WERI-Rb-1 (cell line): ENCODE data around the gene MEP1B.

ENCODE experiments used
- DNase-seq: peaks from one replicate; pipeline ENCODE4 v3.0.0-alpha.2; 2020
- H3K27ac ChIP-seq: fragments of 250-450 bp; sonication (Bioruptor Pico); 2 replicates; pipeline ENCODE4 v1.5.1; 2020; ENCODE audit warnings: mild to moderate bottlenecking, moderate library complexity
- H3K27me3 ChIP-seq: fragments of 250-450 bp; sonication (Bioruptor Pico); 2 replicates; pipeline ENCODE4 v1.5.1; 2021; ENCODE audit warnings: mild to moderate bottlenecking, low read depth, moderate library complexity; ENCODE audit not compliant: insufficient read depth, severe bottlenecking
- H3K36me3 ChIP-seq: fragments of 250-450 bp; sonication (Bioruptor Pico); 2 replicates; pipeline ENCODE4 v1.5.1; 2020; ENCODE audit warnings: mild to moderate bottlenecking, moderate library complexity
- H3K4me3 ChIP-seq: 2 replicates; pipeline ENCODE4 v1.5.1; 2011; ENCODE audit warnings: low read depth, mild to moderate bottlenecking, control low read depth, low read length
- H3K9me3 ChIP-seq: fragments of 250-450 bp; sonication (Bioruptor Pico); 2 replicates; pipeline ENCODE4 v1.5.1; 2021; ENCODE audit warnings: mild to moderate bottlenecking, moderate library complexity; ENCODE audit not compliant: severe bottlenecking
- CTCF ChIP-seq: IDR thresholded peaks from 2 replicates; pipeline ENCODE4 v1.5.1; 2011; ENCODE audit warnings: low read depth, mild to moderate bottlenecking, control low read depth, inconsistent platforms, low read length

Gene MEP1B

GRCh38 chr18:32189790-32190189 is at the start of gene MEP1B:
Gene MEP1B, plus strand, starts transcription at chr18:32190039. Its CDS starts 32 bp downstream, at chr18:32190071.
- no peak for DNase-seq
- peaks cover 28% of the 10 kb centered on the region for H3K27me3 ChIP-seq
- no peak within 1 kb of the TSS for H3K27ac ChIP-seq
- TF ChIP-seq CTCF: no peak
- no peak within 1 kb of the TSS for H3K4me3 ChIP-seq
- no peaks in the 10 kb centered on the region for H3K36me3 ChIP-seq
- no peaks in the 10 kb centered on the region for H3K9me3 ChIP-seq

- Histone ChIP-seq H3K4me3 (no peak overlapping the region), H3K27ac (no peak overlapping the region), H3K36me3 (no peaks in the 10 kb centered on the region), H3K9me3 (no peaks in the 10 kb centered on the region), H3K27me3 (no peaks in the 10 kb centered on the region)
- DNase-seq: no peak
- TF ChIP-seq CTCF: no peak
Measured at GRCh38 chr18:32148185-32148870, 41.5 kb upstream of the MEP1B start.

- DNase-seq: no peak
- Histone ChIP-seq H3K36me3 (no peaks in the 10 kb centered on the region), H3K4me3 (no peak overlapping the region), H3K27ac (no peak overlapping the region), H3K9me3 (no peaks in the 10 kb centered on the region), H3K27me3 (peaks cover 10% of the 10 kb centered on the region)
- no peak for TF ChIP-seq CTCF
Measured at GRCh38 chr18:32152705-32153448, 37.0 kb upstream of the MEP1B start.

GRCh38 chr18:32156855-32157254 is 33.0 kb upstream of the MEP1B start:
- Histone ChIP-seq H3K36me3 (no peaks in the 10 kb centered on the region), H3K4me3 (no peak overlapping the region), H3K9me3 (no peaks in the 10 kb centered on the region), H3K27me3 (peaks cover 31% of the 10 kb centered on the region), H3K27ac (no peak overlapping the region)
- no peak for TF ChIP-seq CTCF
- DNase-seq: no peak

- no peak for TF ChIP-seq CTCF
- no peak overlapping the region for H3K4me3 ChIP-seq
- no peak for DNase-seq
- no peaks in the 10 kb centered on the region for H3K9me3 ChIP-seq
- H3K27me3 ChIP-seq: peaks cover 36% of the 10 kb centered on the region
- H3K27ac ChIP-seq: no peak overlapping the region
- H3K36me3 ChIP-seq: no peaks in the 10 kb centered on the region
Measured at GRCh38 chr18:32157580-32157979, 32.3 kb upstream of the MEP1B start.
